HG03159 (cell line): Measurements from ENCODE around the gene FAM98C.

ENCODE experiments used
- ATAC-seq: cut with Tn5 transposase; IDR thresholded peaks from one replicate; pipeline ENCODE4 v1.9.1; 2021; ENCODE audit warnings: mild to moderate bottlenecking, moderate library complexity; ENCODE audit not compliant: unreplicated experiment

FAM98C gene

DNA sequence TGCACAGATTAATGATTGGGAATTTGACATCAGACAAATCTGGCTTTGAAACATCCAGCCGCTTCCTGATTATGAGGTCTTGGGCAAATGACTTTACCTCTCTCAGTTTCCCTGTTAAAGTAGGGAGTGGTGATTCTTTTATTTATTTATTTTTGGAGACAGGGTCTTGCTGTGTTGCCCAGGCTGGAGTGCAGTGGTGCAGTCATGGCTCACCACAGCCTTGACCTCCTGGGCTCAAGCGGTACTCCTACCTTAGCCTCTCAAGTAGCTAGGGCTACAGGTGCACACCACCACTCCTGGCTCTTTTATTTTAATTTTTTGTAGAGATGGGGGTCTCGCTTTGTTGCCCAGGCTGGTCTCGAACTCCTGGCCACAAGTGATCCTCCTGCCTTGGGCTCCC, 25.8 kb upstream of the FAM98C start:
- ATAC-seq, result no peak

DNA sequence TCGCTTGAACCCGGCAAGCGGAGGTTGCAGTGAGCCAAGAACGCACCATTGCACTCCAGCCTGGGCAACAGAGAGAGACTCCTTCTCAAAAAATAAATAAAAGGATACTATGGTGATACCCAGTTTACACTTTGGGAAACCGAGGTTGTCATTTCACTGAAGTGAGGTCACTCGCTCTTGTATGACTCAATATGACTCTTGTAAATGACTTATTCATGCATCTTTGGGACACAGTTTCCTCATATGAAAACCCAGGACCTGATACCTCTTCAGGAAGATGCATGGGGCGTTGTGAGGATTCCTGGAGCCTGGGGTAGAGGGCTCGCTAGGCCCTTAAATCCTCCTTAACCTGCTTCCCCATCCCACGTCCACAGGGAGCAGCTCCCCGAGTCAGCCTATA, 24.0 kb upstream of the FAM98C start:
- no peak for ATAC-seq

DNA sequence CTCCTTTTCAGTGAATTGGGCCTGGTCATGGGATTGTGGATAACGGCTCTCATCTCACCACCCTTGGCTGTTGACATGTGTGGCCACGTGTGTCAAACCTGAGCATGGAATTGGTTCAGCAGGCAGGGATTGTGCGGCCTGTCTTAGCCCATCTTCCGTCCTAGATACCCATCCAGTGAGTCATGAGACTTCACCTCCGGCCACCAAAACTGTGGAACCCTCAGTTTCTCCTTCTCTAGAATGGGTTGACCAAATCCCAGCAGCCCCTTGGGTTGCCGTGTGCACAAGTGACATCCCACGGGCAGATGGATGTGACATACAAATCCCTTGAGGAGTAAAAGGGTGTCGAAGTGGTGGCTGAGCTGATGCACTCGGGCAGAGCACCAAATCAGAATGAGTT, 21.8 kb upstream of the FAM98C start:
- ATAC-seq, result no peak

DNA sequence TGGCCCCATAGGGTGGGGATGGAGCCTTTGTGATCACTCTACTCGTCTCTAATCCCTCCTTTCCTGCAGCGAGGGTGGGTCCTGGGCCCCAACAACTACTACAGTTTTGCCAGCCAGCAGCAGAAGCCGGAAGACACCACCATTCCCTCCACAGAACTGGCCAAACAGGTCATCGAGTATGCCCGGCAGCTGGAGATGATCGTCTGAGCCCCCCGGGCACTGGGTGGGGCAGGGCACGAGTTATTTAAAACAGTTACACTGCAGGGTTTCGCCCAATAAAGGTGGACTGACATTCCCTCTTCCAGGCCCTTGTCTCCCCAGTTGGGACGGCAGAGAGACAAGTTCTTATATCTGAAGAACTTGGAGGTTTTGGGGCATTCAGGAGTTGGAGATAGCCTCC, 19.7 kb upstream of the FAM98C start:
- no peak for ATAC-seq

DNA sequence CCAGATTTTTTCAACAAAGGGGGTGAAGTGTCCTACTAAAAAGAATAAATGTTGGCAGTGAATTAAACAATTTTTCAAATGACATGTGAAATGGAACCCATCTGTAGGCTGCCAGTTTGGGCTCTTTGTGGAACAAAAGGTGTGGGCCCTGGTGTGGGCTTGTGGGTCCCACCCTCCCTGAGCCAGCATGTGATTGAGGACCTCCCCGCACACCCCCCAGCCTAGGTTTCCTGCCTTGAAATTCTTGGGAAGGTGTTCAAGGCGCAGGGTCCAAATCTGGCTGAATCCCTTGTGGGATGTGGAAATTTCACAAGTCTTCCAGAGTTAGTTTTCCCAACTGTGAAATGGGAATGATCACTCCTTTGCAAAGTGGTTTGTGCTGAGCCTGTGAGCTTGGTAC, 19.1 kb upstream of the FAM98C start:
- ATAC-seq, result no peak

DNA sequence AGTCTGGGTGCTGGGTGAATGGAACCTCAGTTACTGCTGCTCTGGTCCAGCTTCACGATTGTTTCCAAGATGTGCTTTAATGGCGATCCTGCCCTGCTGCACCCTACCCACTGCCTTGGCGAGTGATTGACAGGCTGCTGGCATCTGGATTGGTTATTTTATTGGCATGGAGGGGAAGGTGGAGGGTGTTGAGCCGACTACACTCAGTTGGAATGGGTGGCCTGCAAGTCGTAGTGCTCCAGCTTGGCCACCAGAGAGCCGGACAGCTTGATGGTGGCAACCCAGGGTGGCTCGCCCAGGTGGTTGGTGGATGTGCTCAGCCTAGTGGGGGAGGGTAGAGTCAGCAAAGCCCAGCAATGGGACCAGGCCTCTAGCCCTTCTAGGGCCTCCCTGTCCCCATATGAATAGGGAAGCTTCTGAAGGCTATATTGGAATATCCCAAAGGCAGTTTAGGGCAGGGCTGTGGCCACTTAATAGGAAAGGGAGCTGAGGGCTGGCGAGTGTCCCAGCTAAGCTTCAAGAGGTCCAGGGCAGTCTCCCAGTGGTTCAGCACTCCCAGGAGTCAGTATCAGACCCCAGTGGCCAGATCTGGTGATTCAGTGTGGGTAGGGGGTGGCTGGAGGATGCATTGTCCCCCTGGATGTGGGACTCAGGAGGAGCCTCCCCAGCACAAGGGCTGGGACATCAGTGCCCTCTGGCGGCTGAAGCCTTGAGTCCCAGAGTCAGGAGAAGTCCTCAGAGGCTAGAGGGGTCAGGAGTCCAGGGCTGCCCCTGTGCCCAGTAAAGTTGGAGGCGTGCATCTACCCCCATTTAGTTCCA, 18.5 kb upstream of the FAM98C start:
- no peak for ATAC-seq

DNA sequence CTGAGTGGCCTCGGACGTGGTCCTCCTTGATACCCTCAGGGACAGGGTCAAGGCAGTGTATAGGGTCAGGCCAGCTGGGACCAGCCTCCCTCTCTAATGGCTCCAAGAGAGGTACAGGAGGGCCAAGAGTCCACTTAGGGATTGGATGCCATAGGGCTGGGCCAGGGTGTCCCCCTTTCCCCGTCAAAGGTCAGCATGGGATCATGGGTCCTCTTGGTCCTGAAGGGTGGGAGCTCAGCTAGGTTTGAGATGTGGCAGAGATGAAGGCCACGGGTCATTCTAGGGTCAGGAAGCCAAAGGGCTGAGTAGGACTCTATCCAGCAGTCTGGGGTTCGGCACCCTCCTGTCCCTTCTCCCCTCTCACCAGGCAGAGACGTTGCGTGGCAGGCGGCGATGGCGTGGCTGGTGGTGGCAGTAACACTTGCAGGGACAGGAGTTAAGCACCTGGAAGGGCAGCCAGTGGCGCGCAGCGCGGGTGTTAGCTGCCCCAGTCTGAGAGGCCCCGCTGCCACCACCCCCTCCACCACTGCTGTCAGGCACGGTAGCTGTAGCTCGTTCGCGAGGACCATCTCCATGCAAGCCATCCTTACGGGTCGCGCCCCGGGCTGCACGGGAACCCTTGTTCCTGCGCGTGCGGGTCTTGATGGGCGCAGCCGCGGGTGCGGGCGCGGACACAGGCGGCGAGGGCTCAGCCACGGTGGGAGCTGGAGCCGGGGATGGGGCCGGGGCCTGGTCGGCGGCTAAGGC, 17.7 kb upstream of the FAM98C start:
- no peak for ATAC-seq

DNA sequence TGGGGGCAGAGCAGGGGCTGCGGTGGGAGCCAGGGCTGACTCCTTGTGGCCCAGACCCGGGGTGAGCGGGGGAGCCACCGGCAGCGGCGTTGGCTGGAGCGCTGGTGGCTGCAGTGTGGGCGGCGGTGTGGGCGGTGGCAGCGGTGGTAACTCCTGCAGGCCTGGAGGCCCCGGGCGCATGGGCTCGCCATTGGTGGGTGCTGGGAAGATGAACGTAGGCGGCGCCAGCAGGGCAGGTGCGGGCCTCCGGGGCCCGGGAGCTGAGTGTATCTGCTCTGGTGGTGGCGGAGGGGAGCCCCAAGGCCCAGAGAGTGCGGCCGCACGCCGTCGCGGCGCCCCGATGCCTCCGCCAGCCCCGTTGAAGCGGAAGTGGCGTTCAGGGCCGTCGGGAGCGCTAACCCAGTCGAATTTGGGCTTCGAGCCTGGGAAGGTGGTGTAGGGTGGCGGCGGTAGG, 17.1 kb upstream of the FAM98C start:
- ATAC-seq, result no peak

DNA sequence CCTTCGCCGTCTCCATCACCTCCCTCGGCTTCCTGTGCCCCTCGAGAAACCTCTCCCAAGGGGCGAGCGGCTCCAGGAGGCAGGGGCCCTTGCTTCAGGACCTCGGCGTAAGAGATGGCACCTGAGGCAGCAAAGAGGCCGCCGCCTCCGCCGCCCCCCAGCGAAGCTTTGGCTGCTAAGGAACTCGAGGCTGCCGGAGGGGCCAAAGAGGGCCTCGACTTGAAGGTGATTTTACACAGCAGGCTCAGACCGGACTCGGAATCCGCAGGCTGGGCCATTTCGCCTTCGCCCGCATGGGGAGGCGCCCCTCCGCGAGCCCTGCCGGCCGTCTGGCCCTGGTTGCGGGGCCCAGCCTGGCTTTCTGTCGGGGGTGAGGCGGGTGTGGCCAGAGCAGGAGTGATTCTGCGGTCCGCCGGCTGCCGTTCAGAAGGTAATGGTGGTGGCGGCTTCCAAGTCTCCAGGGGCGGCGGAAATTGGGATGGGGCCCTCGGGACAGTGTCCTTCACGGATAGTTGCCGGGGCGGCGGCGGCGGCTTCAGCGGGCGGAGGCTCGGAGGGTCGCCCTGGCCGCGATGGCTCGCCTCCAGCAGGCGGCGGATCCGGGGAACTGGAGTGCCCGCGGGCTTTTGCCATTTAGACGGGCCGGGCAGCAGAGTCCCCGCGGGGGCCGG, 16.5 kb upstream of the FAM98C start:
- no peak for ATAC-seq

DNA sequence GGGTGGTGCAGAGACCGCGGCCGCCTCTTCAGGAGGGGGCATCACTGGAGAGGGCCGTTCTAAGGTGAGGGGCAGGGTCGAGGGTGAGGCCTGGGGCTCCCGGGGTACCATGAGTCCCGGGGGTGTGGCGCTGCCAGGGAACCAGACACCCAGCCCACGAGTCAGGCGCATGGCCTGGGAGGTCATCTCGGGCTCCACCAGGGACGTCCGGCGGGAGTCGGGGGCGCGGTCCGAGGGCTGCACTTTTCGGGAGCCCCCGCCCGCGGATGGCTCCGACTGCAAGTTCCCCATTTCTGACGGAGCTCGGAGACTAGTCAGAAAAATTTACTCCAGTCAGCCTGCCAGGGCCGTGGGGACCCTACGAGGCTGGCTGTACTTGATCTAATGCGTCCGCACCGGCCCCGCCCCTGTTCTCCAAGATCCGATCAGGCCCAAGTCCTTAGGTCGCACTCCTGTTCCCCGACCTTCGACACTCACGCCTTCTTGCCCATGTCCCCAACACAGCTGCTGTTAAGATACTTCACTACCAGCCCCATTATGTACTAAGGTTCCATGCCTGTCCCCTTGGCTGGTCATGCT, 15.8 kb upstream of the FAM98C start:
- ATAC-seq, result no peak

DNA sequence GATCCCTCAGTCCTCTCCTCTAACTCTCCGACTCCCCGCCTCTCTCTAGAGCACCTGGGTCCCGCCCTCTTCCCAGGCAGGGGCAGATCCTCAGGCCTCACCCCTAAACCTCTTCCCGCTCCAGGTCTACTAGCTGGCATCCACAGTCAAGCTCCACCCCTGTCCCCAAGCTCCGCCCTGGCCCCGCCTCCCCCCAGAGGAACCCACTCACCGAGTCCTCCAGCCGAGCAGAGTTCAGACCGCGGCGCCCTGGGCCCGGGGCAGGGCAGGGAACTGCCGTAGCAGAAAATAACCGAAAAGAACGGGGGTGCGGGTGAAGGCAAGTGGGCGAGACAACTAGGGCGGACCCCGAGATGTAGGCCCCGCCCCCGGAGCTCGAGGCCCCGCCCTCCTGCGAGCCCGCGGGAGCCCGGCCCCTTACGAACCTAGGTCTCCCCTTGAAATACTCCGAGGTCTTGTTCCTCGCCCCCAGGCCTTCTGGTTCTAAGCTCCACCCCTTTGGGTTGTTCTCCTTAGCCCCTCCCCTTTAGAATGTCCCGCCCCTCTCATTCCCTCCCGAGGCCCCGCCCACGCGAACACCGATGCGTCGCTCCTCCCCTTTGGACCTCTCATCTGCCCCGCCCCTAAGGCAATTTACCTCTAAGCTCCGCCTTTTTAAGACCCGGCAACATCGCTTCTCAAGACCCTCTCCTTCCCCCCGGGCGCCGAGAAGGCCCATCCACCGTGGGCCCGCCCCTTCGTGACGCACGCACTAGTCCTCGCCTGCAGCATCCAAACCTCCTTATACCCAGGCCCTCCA, 15.1 kb upstream of the FAM98C start, which contains the start of gene GGN:
Gene GGN (minus strand): TSS at position 485 of the 799 bp plus-strand sequence. CDS start 773 bp downstream, outside the sequence.
- peak; percentile 47 for ATAC-seq

DNA sequence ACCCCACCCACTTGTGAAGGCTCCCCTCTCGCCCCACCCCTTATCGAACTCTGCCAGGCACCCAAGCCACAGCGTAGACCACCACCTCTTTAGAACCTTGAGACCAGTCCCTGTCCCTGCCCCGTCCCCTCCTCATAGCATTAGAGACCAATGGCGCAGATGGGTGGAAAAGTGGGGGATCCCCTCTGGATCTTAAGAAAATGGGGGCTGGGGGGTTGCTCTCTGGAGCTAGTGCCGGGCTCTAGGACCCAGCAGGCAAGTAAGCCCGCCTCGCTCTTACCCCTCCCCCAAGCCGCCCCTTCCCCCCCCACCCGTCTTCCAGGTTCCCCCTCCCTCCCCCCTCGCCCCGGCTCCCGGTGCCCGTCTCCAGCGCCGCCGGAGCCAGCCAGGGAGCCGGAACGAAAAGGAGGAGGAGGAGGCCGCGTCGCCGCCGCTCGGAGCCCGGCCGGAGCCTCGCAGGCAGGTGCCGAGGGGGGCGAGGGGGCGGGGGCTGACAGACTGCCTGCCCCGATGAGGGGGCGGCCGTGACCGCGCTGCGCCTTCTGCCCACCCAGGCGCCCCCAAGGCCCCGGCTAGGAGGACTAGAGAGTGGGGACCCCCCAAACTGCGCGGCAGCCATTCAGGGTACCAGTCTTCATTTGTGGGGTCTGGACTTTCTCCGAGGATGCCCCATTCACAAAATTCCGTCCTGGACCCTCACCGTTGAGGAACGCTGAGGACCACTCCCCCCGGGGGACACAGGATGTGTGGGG, 14.4 kb upstream of the FAM98C start, which contains the start of gene SPRED3:
Gene SPRED3 (plus strand): TSS at position 349 of the 752 bp plus-strand sequence. CDS start 1,606 bp downstream, outside the sequence.
- ATAC-seq, result no peak

DNA sequence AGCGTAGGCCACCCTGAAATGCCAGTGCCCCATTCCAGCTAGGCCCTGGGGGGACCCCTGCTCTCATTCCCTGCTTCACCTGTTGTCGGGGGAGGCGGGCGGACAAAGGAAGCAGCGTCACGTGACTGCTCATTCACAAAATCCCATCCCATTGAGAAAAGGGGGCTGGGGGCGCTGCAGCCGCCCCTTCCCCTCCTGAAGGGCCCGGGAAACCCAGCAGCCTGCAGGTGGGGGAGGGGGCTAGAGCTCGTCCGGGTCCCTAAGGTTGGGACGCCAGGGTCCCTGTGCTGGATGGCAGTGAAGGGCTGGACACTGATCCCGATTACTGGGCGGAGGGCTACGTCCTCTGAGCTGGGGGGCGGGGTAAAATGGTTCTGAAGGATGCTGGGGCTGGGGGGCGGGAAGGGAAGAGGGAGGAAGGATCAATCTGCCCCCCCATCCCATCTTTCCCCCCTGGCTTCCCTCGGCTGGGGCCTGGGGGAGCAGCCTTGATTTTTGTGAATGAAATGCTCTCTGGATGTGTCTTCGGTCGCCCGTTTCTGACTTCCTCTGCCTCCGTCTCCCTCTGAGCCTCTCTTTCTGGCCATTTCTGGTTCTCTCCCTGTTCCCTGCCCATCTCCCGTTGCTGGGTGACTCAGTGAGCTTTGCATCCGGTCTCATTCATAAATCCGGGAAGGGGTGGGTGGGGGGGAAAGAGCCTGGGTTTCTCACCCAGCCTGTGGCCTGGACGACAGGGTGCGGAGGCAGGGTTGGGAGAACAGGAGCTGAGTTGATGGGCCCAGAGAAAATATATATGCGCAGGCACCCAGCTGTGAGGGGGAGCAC, 13.6 kb upstream of the FAM98C start:
- ATAC-seq, result no peak

DNA sequence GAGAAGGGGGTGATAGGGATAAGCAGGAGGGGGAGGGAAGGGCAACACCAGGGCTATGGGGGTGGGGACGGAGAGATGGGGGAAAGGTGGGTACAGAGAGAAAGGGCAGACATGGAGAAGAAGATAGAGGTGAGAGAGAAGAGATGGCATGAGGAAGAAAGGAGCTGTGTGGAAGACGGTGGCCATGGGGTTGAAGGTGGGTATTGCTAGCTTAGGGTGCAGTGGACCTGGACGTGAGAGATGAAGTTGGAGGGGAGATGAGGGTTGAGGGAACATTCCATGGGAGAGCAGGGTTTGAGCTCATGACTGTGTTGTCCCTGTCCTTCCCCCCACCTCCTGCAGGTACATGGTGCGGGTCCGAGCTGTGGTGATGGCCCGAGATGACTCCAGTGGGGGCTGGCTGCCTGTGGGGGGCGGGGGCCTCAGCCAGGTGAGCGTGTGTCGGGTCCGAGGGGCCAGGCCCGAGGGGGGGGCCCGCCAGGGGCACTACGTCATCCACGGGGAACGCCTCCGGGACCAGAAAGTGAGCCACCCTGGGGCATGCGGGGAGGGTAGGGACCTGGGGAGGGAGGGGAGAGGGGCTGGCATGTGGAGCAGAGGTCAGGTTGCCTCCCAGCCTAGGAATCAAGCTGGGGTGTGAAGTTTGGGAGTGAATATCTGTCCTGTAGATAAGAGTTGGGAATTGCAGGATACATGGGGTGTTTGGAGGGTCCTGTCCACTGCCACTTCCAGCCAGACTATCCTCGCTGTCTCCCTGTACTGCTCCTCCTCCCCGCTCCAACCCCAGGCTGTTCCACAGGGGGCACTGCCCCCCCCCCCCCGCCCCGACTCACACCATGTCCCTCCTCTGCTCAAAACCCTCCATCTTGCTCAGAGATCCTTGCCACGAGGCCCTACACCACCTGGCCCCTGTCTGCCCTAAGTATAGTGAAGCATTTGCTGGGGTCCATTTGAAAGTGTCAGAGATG, 12.7 kb upstream of the FAM98C start:
- no peak for ATAC-seq

DNA sequence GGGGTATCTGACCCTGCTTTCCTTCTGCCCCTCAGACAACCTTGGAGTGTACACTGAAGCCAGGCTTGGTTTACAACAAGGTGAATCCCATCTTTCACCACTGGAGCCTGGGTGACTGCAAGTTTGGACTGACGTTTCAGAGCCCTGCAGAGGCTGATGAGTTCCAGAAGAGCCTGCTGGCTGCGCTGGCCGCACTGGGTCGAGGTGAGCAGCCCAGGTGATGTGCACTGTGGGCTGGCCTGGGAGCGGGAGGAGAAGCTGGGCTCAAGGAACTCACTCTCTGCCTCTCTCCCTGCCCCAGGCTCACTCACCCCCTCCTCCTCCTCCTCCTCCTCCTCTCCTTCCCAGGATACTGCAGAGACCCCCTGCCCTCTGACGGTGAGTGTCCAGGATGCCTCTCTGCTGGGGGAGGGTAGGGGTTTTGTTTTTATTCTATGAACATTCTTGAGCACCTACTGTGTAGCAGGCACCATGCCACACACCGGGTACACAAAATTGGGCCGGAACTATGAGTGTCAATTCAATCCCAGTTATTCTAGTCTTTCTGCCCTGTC, 10.9 kb upstream of the FAM98C start:
- ATAC-seq, result no peak

DNA sequence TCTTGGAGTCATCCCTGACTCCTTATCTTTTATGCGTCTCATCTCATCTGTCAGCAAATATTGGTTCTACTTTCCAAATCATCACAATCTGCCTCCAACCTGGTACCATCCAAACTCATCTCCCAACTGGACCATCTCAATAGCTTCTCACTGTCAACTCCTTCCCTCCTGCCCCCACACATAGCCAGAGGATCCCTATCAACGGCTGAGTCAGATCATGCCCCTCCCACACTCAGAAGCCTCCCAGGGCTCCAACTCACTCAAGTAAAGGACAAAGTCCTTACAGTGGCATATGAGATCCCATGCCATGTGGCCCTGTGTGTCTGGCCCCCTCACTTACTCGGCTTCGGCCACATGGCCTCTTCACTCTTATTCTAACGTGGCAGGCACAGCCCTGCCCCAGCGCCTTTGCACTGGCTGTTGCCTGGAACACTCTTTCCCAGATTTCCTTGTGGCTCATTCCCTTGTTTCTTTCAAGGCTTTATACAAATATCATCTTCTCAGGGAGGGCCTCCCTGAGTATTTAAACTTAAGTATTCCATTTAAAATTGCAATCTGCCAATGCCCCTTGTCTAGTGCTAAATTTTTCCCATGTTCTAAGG, 10.1 kb upstream of the FAM98C start:
- ATAC-seq, result no peak

DNA sequence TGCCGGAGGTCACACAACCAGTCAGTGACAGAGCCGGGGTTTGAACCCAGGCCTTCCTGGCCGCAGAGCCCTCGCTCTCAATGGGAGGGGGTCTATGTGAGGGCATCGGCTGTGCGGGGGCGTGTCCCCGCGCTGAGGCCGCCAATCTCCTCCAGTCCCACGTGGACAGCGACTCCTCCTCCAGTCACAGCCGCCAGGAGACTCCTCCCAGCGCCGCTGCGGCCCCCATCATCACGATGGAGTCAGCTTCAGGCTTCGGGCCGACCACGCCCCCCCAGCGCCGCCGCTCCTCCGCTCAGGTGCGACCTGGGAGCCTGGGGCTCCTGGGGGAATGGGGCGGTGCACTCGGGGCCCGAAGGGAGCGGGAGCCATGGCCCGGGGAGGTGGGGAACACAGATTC, 8.4 kb upstream of the FAM98C start:
- no peak for ATAC-seq
